Ecto neural progenitor cell (in vitro differentiated cells): ENCODE measurements around the gene CCDC195.

Experiments used
- DNase-seq: peaks from one replicate; pipeline ENCODE4 v3.0.0-alpha.2; 2018; ENCODE audit warnings: low spot score

CCDC195 gene

GRCh38 chr2:224716201-224716600 lies at the start of gene CCDC195:
Gene CCDC195 (minus strand): TSS chr2:224716365. CDS start chr2:224716365, 0 bp downstream.
- DNase-seq, result no peak

GRCh38 chr2:224764565-224765236 lies 48.5 kb upstream of the CCDC195 start:
- no peak for DNase-seq

DNA sequence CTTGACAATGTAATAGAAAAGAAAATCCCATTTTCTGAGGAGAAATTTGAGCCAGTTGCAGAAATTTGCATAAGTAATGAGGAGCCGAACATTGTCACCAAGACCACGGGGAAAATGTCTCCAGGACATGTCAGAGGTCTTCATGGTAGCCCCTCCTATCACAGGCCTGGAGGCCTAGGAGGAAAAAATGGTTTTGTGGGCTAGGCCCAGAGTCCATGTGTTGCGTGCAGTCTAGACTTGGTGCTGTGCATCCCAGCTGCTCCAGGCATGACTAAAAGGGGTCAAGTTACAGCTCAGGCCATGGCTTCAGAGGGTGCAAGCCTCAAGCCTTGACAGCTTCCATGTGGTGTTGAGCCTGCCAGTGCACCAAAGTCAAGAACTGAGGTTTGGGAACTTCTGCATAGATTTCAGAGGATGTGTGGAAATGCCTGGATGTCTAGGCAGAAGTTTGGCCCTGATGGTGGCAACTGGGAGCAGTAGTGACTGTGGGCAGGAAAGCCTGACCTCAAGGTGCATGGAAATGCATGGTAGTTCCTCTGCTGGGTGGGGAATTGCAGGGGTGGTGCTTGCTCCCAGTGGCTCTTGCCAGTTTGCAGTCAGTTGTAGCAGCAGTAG lies 41.9 kb upstream of the CCDC195 start:
- DNase-seq, result no peak

- DNase-seq, result no peak
Measured at GRCh38 chr2:224753743-224754540, 37.8 kb upstream of the CCDC195 start.

GRCh38 chr2:224751996-224752698 lies 36.0 kb upstream of the CCDC195 start:
- DNase-seq, result no peak

DNA sequence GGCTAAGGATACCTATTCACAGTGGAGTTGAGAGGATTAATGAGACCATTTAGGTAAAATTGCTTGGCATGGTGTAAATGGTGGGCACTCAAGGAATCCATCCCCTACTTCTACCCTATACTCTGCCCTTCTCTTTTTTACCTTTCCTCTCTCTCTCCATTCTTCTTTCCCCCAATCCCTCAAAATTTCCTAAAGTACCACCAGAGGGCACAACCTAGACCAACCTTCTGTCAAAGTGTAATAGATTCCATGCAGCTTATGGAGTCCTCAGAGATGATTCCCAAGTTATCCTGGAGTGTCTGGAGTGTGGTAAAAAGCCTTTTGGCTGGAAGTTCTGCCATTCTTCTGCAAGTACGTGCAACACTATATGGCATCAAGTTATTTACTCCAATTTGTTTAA lies 33.0 kb upstream of the CCDC195 start:
- no peak for DNase-seq

DNA sequence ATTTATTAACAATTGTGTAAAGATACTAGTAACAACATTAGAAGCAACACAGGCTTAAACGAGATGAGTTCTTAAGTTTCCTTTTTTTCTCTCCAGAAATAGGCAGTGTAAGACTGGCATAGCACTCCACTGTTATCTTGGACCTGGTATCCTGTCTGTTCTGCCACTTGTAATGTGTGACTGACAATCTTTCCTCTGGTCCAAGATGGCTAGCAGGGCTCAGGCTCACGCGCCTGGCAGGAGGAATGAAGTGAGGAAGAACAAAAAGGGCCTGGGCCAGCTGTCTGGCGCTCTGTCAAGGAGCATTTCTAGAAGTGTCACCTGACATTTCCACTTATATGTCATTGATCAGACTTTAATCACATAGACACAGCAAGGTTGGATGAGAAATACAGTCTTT lies 31.6 kb upstream of the CCDC195 start:
- no peak for DNase-seq

DNA sequence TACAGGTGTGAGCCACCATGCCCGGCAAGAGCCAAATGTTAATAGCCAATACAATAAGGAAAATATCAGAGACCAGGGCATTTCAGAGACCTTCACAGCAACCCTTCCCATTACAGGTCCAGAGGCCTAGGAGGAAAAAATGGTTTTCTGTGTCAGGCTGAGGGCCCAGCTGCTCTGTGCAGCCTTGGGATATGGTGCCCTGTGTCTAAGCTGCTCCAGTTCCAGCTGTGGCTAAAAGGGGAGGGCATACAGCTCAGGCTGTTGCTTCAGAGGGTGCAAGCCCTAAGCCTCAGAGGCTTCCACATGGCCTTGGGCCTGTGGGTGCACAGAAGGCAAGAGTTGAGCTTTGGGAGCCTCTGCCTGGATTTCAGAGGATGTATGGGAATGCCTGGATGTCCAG lies 20.1 kb upstream of the CCDC195 start:
- no peak for DNase-seq

- no peak for DNase-seq
Measured at GRCh38 chr2:224734949-224735348, 18.8 kb upstream of the CCDC195 start.

GRCh38 chr2:224731665-224732064 lies 15.5 kb upstream of the CCDC195 start:
- no peak for DNase-seq

GRCh38 chr2:224729435-224729834 lies 13.3 kb upstream of the CCDC195 start:
- no peak for DNase-seq

DNA sequence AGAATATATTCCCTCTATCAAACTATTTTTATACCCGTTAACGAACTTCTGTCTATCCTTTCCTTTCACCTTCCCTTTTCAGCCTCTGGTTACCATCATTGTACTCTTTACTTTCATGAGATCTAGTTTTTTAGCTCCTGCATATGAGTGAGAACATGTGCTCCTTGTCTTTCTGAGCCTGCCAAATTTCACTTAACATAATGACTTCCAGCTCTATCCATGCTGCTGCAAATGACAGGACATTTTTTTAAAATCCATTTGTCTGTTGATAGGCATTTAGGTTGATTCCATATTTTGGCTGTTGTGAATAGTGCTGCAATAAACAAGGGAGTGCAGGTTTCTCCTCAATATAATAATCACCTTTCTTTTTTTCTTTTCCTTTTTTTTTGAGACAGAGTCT lies 8.2 kb upstream of the CCDC195 start:
- DNase-seq, result no peak

- DNase-seq, result no peak
Measured at GRCh38 chr2:224723586-224724217, 7.5 kb upstream of the CCDC195 start.

GRCh38 chr2:224722770-224723169 lies 6.6 kb upstream of the CCDC195 start:
- no peak for DNase-seq

GRCh38 chr2:224722250-224722649 lies 6.1 kb upstream of the CCDC195 start:
- DNase-seq, result no peak

DNA sequence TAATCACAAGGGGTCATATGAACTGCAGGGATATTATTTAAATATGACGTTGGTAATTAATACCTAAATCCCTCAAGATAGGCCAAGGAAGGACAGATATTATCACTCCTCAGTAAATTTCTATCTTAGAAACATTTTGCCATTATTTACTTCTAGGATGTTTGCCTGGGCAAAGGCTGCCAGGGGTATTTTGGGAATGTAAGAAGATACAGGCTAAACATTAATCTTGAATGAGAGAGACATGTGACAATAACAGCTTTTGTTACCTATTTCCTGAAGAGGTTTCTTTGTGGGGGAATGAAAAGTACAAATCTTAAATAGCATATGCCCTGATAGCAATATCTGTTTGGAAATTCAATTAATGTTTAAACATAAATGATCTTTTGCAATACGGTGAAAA lies 756 bp upstream of the CCDC195 start:
- DNase-seq, result no peak

DNA sequence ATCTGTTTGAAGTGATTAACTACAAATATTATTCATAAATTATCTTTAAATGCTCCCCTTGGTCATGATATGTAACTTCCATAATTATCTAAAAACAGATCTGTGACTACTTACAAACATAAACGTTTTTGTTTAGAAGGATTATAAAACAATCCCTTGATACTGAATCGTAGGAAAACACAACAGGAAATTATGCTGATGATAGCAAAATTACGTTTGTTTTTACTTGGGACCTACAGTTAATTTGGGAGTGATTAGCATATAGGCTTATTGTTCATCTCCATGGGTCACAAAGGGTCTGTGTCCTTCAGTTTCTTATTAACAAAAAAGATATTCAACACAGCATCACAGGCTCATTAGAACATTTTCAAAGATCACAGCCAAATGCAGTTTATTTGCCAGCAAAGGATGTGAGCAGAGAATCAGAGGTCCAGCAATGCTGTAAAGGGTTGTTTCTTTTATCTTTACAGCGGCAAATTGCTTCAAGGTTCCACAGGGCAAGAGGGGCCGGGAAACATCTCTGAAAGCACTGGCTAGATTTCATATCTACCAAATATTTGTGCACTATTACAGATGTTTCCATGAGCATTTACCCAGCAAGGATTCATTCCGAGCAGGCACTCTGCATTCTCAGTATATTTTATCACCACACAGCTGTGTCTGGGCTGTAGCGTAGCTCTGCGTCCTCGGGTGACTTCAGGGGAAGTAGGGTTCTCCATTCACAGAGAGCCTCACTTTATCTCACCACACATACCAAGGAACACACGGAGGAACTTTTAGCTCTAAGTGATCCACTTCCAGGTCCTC lies 4.1 kb downstream of the CCDC195 start:
- DNase-seq, result no peak

GRCh38 chr2:224711381-224711780 lies 4.8 kb downstream of the CCDC195 start:
- DNase-seq, result no peak

GRCh38 chr2:224709301-224709700 lies 6.9 kb downstream of the CCDC195 start:
- DNase-seq, result no peak

DNA sequence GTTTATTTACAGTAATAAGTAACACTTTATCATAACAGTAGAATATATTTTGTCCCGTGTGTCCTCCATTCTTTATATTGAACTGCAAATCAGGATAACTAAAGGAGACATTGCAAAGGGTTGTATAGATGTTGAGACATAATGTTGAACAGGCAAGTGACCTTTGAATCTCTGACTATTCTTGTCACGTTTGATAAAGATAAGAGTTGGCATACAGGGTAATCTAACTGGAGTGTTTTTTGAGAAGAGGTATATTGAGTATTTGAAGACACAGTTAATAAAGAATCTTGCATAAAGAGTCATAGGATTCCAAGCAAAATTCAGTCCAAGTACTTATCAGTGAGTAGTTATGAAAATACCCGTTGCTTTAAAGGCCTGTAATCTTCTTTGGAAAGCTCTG lies 21.7 kb downstream of the CCDC195 start:
- no peak for DNase-seq

GRCh38 chr2:224691563-224691962 lies 24.6 kb downstream of the CCDC195 start:
- DNase-seq, result no peak
